ENCODE measurements around the gene ICAM5. TPM values are rescaled to one million over a fixed set of nuclear protein-coding genes. Genes with fewer than 3 reads are reported as not detected.

ICAM5 gene
- total and polyA plus RNA-seq, 10 of the 15 experiments (the other 5 are each of a cell fraction or from before 2014, with no cell fraction given): 0.14 to 4.6 (median 0.94) TPM; not detected in 2

DNA sequence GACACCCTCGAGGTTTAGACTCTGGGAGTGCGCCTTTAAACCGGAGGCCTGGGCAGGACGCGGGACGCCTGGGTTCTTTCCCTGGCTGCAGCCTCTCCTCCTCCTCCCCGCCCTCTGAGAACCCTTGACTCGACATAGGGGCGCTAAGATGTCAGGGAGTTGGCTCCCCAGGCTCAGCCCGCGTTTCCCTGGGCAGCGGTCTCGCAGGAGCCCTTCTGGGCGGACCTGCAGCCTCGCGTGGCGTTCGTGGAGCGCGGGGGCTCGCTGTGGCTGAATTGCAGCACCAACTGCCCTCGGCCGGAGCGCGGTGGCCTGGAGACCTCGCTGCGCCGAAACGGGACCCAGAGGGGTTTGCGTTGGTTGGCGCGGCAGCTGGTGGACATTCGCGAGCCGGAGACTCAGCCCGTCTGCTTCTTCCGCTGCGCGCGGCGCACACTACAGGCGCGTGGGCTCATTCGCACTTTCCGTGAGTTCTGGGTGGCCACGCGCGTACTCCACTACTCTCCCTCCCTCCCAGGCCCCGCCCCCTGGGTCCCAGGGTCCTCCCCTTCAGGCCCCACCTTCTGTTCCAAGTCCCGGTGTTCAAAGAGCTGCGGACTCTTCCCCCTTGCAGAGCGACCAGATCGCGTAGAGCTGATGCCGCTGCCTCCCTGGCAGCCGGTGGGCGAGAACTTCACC is 1.3 kb downstream of the ICAM5 start (continued):
- TF ChIP-seq, protein P1, sequence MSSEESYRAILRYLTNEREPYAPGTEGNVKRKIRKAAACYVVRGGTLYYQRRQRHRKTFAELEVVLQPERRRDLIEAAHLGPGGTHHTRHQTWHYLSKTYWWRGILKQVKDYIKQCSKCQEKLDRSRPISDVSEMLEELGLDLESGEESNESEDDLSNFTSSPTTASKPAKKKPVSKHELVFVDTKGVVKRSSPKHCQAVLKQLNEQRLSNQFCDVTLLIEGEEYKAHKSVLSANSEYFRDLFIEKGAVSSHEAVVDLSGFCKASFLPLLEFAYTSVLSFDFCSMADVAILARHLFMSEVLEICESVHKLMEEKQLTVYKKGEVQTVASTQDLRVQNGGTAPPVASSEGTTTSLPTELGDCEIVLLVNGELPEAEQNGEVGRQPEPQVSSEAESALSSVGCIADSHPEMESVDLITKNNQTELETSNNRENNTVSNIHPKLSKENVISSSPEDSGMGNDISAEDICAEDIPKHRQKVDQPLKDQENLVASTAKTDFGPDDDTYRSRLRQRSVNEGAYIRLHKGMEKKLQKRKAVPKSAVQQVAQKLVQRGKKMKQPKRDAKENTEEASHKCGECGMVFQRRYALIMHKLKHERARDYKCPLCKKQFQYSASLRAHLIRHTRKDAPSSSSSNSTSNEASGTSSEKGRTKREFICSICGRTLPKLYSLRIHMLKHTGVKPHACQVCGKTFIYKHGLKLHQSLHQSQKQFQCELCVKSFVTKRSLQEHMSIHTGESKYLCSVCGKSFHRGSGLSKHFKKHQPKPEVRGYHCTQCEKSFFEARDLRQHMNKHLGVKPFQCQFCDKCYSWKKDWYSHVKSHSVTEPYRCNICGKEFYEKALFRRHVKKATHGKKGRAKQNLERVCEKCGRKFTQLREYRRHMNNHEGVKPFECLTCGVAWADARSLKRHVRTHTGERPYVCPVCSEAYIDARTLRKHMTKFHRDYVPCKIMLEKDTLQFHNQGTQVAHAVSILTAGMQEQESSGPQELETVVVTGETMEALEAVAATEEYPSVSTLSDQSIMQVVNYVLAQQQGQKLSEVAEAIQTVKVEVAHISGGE (CRISPR knock-in tag; IDR thresholded peaks at IDR 0.05): no peak
- TF ChIP-seq STAT1 (conservative IDR thresholded peaks at IDR 0.05) (no peak), ATF7 (IDR thresholded peaks at IDR 0.05; ENCODE audit: low read depth) (no peak), ZNF384 (IDR thresholded peaks at IDR 0.05; ENCODE audit: borderline replicate concordance, low read depth, low read length) (no peak), WRNIP1 (IDR thresholded peaks at IDR 0.05; ENCODE audit: borderline replicate concordance, low read depth, low read length) (no peak)

DNA sequence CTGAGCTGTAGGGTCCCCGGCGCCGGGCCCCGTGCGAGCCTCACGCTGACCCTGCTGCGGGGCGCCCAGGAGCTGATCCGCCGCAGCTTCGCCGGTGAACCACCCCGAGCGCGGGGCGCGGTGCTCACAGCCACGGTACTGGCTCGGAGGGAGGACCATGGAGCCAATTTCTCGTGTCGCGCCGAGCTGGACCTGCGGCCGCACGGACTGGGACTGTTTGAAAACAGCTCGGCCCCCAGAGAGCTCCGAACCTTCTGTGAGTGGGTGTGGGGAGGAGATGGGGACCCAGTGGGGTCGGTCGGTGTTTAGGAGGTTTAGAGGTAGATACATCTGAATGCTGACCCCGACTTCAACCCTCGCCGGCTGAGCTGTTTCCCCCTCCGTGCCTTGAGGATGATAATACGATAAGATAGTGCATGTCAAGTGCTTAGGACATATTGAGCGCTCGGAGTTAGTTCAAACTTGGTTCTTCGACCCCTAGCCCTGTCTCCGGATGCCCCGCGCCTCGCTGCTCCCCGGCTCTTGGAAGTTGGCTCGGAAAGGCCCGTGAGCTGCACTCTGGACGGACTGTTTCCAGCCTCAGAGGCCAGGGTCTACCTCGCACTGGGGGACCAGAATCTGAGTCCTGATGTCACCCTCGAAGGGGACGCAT is 1.9 kb downstream of the ICAM5 start:
- TF ChIP-seq SRF (IDR thresholded peaks at IDR 0.05; ENCODE audit: low read depth in 2 of 2, low read length in 2 of 2) (no peak), NR2F1 (conservative IDR thresholded peaks at IDR 0.05) (no peak), RAD21 (IDR thresholded peaks at IDR 0.05; ENCODE audit: insufficient read depth, low read depth, low read length) (no peak), BMI1 (IDR thresholded peaks at IDR 0.05; ENCODE audit: borderline replicate concordance) (no peak), ATF7 (IDR thresholded peaks at IDR 0.05; ENCODE audit: low read depth) (no peak), RBBP5 (conservative IDR thresholded peaks at IDR 0.05) (no peak), POLR2A (IDR thresholded peaks at IDR 0.05; ENCODE audit: low read depth, low read length) (no peak), RB1 (IDR thresholded peaks at IDR 0.05; ENCODE audit: borderline replicate concordance) (no peak), NFYA (IDR thresholded peaks at IDR 0.05; ENCODE audit: borderline replicate concordance, low read depth, low read length) (no peak), ZNF217 (IDR thresholded peaks at IDR 0.05) (no peak)
- TF ChIP-seq, protein P2, sequence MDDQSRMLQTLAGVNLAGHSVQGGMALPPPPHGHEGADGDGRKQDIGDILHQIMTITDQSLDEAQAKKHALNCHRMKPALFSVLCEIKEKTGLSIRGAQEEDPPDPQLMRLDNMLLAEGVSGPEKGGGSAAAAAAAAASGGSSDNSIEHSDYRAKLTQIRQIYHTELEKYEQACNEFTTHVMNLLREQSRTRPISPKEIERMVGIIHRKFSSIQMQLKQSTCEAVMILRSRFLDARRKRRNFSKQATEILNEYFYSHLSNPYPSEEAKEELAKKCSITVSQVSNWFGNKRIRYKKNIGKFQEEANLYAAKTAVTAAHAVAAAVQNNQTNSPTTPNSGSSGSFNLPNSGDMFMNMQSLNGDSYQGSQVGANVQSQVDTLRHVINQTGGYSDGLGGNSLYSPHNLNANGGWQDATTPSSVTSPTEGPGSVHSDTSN (IDR thresholded peaks at IDR 0.05; ENCODE audit: insufficient replicate concordance, low read depth, low read length): no peak
- H3K4me2 ChIP-seq (ENCODE audit: control insufficient read depth, insufficient read depth): peak overlapping the region; percentile 98
- H3K27me3 ChIP-seq (replicated peaks in 1 of 2; ENCODE audit: control insufficient read depth in 2 of 2, insufficient read depth in 2 of 2, low read length in 1 of 2): peaks cover 3 to 16% of the 10 kb centered on the region in 2 experiments
- H3K4me3 ChIP-seq: peak overlapping the region; percentile 77
- SMC1A ChIA-PET (ENCODE audit: uncharacterized antibody, unreplicated experiment): interaction anchor here (0.5 to 1.8 kb wide), 8 partner anchors 15 to 144 kb away, joined by 3 to 14 read pairs (median 4); partner anchors contain the start of genes ICAM1 and TYK2
- WGBS (ENCODE audit: insufficient coverage, insufficient replicate concordance, low lambda C conversion rate, missing lambda C conversion rate): under 1% methylated on average over 49 of the region's 49 CpGs
- intact Hi-C loops (cut with micrococcal nuclease; ENCODE audit: unreplicated experiment) (no loop called here), in situ Hi-C loops (cut with MboI) (no loop called here)
- no peaks in the 10 kb centered on the region; a peak in 1 of 4 replicates for H3K36me3 ChIP-seq (ENCODE audit: control insufficient read depth in 2 of 2, insufficient read depth in 2 of 2, low read length in 1 of 2)
- H3K79me2 ChIP-seq (ENCODE audit: control insufficient read depth, insufficient read depth, low read length): no peaks in the 10 kb centered on the region
- CTCF ChIA-PET: interaction anchor here (1.0 to 1.8 kb wide), 6 partner anchors 21 to 97 kb away, joined by 3 to 7 read pairs (median 4); partner anchors contain the start of genes ICAM1 and RAVER1
- H3K9me3 ChIP-seq (replicated peaks; ENCODE audit: control insufficient read depth, insufficient read depth, low read length): no peaks in the 10 kb centered on the region; the same call in 2 of the 3 replicates
- no peak for DNase-seq (ENCODE audit: low read depth, low spot score)
- POLR2A ChIA-PET: interaction anchor here (0.6 to 1.3 kb wide), 9 partner anchors 12 to 264 kb away, joined by 3 to 7 read pairs (median 4); partner anchors contain the start of genes ICAM1 and TYK2
- H3K27ac ChIP-seq (ENCODE audit: control insufficient read depth, insufficient read depth): no peak overlapping the region
- peak overlapping the region; percentile 7; the same call in 1 of the 2 replicates for H3K9ac ChIP-seq (ENCODE audit: control insufficient read depth, insufficient read depth, low read length)
- H4K20me1 ChIP-seq (ENCODE audit: control insufficient read depth, insufficient read depth): no peaks in the 10 kb centered on the region
- FAIRE-seq: no peak
- RAD21 ChIA-PET (ENCODE audit: unreplicated experiment): interaction anchor here (0.6 to 1.6 kb wide), 5 partner anchors 12 to 89 kb away, joined by 3 to 22 read pairs (median 5); partner anchors contain the start of genes ICAM1, RAVER1 and TYK2
- BruUV-seq (replicated peaks): no TSS peak
- peaks cover 57% of the 10 kb centered on the region for H3K4me1 ChIP-seq (ENCODE audit: control insufficient read depth, insufficient read depth, low read length)
- peak overlapping the region; percentile 70 for H2AFZ ChIP-seq (ENCODE audit: control insufficient read depth, low read depth, low read length)
- ATAC-seq: no peak

Data from GM12878 (cell line).